NCI-H446 treated with DMSO at 0.1 percent for 48 hours (cell line): ENCODE data around the gene MNS1.
"Not testable (repeated sequence)": the region's sequence is repeated elsewhere in the genome, so short reads cannot be mapped to it uniquely, and the experiment has no call there.

Source experiments
- DNase-seq: peaks from one replicate; lab custom pipeline; 2025; lab: John Stamatoyannopoulos, UW

The MNS1 gene

DNA sequence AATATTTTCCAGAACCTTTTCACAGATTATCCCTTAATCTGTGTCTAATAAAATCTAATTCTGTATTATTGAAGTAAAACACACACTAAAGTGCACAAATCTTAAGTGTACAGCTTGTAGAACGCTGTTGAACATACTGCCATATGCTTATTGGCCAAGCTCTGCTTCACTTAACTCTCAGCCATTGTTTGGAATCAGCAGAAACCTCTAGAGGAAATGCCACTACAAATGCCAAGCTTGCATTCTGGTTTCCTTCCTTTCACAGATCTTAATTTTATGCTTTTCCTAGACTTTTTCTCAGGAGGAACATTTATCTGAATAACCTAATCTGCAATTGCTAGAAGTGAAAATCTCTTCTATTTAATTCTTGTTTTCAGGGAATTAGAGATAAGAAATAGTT is 10.1 kb downstream of the MNS1 start:
- no peak for DNase-seq

DNA sequence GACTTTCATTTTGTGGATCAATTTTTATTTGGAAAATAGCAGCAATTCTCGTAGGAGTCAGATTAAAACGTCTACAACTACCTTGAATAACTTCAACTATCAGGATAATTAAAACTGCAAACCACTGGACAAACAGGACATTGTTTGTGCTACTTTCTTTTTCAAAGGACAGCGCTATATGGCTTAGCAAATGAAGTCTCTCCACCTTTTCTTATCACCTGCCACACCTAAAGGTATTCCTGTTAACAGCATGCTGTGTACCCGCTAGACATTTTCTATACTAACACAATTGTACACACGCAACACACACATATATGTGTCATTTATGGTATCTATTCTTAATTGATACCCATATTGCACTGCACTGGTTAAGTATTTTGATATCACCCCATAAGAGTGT is 19.2 kb downstream of the MNS1 start:
- DNase-seq, result no peak

DNA sequence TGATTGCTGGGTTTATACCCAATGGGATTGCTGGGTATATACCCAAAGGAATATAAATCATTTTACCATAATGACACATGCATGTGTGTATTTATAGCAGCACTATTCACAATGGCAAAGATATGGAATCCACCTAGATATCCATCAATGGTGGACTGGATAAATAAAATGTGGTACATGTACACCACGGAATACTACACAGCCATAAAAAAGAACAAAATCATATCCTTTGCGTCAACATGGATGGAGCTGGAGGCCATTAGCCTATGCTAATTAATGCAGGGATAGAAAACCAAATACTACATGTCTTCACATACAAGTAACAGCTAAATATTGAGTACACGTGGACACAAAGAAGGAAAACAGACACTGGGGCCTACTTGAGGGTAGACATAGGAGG is 22.6 kb downstream of the MNS1 start:
- DNase-seq, result no peak

DNA sequence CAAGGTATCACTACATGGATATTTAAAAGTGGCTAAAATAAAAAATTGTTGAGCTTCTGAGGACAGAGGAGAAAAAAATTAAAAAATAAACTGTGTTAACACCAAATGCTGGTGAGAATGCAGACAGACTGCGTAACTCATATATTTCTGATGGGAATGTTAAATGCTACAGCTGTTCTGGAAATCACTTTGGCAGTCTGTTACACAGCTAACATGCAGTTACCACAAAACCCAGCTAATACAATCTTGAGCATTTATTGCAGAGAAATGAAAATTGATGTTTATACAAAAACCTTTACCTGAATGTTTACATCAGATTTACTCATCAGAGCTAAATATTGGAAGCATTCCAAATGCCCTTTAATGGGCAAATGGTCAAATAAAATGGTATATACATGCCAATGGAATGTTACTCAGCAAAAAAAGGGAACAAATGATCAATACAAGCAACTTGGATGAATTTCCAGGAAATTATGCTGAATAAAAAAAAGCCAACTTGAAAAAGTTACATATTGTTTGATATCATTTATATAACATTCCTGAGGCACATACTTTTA is 24.6 kb downstream of the MNS1 start:
- no peak for DNase-seq

DNA sequence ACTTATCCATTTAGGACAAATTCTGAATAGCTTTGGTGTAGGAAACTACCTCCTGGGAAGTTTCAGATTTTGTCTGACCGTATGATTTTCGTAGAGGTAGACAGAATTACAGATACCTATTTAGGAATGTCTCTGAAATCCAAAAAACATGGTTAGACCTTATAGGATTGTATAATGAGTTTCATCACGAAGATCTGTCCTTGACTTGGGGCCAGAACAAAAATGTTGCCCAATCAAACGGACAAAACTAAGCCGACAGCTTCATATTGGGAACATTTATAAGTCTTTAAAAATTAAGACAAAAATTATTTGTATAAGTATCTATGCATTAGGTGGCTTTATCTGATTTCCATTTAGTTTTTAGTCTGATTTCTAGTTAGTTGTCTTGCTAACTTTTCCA is 32.6 kb downstream of the MNS1 start:
- no peak for DNase-seq

DNA sequence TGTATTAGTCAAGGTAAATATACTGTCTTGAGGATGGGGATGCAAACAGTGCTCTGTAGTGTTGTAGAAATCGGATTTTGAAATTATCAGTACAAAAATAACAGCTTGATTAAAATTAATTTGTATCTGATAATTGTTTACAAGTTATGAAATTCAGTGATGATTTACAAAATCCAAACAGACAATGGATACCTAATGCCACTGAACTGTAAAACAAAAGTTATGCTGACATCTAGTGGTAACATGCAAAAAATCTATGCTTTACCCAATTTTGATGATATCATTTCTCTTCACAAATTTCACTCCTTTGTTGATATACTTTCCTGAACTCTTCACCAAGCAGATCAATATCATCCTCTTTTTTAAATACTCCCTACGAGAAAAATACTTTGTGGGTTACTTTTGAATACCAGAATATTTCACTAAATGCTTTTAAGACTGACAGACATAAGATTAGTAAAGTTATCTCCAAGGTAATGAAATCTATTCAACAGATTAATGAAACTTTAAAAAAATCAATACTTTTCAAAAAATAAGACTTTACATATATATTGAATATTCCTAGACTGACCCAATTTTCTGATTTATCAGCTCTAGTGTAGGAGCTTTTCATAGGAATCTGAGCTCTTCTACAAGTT is 36.0 kb downstream of the MNS1 start:
- peak; percentile 24 for DNase-seq

DNA sequence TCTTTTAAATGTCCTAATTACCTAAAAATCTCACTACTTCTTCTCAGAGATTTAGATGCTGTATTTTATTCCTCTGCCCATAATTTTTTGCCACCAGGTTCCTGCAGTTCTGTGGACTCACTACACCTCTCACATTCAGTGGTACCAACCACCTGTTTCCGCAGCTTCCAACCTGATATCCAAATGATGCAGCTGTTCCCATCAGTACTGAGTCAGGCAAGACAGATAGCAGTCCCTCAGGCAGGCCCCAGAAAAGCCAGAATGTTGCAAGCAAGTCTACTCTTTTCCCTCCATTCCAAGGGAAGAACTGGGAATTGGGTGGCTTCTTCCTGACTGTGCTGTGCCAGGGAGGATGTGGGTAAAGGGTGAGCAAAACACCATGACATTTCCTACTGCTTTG is 39.0 kb downstream of the MNS1 start:
- DNase-seq, result no peak

DNA sequence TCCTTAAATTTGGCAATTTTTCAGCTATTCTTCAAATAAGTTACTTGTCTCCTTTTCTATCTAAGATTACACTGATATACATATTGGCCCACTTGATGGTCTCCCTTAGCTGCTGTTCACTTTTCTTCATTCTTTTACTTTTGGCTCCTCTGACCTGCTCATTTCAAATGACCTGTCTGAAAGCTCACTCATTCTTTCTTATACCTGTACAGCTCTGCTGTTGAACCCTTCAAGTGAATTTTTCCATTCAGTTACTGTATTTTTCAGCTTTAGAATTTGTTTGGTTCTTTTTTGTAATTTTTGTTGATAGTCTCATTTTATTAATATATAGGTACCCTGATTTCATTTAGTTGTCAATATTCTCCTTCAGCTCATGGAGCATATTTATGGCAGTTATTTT is 39.7 kb downstream of the MNS1 start:
- no peak for DNase-seq

DNA sequence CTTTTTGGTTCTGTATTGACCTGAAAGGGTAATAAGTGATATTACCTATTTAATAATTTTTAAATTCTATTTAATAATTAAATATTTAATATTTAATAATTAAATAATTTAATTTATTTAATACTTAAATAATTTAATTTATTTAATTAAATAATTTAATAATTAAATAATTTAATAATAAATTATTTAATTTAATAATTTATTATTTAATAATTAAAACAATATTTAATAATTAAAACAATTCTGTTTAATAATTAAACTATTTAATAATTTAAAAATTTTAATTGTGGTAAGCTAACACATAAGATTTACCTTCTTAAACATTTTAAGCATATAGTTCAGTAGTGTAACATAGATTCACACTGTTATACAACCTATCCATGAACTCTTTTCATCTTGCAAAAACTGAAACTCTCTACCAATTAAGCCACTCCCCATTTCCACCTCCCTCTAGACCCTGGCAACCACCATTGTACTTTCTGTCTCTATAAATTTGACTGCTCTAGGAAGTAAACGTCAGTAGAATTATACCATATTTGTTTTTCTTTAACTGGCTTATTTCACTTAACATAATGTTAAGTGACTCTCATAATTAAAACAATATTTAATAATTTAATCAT is 51.7 kb downstream of the MNS1 start:
- not testable (repeated sequence) for DNase-seq

DNA sequence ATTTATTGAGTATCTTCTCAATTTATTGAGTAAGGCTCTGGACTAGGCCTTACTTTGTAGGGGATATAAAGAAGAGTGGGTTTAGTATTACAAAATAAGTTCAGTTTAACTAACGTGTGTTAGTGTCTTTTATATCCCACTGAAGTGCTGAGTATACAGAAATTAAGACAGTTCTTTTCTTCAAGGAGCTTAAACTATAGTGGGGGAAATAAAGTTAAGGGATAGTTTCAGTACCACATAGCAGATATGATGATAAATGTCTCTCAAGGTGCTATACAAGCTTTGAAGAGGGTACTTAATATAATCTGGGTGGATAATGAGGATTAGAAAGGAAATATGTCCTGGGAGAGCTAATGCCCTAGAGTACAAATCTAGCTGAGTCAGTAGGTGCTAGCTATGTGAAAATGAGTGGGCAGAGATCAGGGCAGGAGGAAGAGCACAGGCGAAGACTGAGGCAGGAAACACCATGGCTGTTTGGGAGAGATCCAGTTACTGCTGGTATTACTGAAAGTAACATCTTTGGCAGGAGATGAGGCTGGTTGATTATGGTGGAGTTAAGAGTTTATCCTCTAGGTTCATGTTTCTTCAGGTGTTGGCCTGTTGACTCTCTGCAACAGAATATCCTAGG is 53.7 kb downstream of the MNS1 start:
- no peak for DNase-seq

DNA sequence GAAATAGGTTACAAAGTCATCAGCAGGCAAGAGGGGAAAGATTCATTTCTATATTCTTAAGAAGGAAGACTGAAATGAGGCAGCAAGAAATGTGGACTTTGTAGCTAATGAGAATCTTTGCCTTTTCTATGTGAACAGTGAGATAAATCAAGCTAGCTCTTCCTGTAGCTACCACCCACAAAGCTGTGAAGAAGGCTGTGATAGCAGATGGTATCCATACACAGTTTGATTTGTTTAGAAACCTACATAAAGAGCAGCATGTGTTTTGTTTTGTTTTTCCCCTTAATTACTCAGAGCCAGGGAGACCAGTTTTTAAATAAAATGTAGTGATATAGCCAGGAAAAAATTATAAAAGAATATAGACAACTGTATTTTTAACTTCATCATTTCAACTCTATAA is 54.2 kb downstream of the MNS1 start:
- DNase-seq, result no peak

DNA sequence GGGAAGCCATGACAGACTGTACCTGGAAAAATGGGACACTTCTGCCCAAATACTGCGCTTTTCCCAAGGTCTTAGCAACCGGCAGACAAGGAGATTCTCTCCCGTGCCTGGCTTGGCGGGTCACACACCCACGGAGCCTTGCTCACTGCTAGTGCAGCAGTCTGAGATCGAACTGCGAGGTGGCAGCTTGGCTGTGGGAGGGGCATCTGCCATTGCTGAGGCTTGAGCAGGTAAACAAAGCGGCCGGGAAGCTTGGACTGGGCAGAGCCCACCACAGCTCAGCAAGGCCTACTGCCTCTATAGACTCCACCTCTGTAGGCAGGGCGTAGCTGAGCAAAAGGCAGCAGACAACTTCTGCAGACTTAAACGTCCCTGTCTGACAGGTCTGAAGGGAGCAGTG is 65.7 kb downstream of the MNS1 start:
- not testable (repeated sequence) for DNase-seq

DNA sequence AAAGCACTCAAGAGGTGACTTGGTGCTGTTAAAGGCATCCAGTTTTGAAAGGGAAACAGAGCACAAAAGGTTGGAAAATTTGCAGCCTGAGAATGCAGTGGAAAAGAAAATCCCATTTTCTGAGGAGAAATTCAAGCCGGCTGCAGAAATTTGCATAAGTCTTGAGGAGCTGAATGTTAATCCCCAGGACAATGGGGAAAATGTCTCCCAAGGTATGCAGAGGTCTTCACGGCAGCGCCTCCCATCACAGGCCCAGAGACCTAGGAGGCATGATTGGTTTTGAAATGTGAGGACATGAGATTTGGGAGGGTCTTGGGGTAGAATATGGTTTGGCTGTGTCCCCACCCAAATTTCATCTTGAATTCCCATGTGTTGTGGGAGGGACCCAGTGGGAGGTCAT is 67.6 kb downstream of the MNS1 start:
- DNase-seq, result not testable (repeated sequence)

DNA sequence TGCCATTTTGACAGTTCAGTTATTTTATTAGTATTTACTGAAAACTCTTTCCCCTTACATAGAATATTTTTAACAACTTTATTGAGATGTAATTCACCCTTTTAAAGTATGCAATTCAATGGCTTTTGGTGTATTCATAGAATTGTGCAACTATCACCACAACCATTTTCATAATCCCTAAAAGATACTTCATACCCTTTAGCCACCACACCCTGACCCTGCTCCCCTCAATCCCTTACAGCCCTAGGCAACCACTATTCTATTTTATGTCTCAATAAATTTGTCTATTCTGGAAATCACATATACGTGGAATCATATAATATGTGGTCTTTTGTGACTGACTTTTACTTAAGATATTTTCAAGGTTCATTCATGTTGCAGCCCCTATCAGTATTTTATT is 70.0 kb downstream of the MNS1 start:
- no peak for DNase-seq

DNA sequence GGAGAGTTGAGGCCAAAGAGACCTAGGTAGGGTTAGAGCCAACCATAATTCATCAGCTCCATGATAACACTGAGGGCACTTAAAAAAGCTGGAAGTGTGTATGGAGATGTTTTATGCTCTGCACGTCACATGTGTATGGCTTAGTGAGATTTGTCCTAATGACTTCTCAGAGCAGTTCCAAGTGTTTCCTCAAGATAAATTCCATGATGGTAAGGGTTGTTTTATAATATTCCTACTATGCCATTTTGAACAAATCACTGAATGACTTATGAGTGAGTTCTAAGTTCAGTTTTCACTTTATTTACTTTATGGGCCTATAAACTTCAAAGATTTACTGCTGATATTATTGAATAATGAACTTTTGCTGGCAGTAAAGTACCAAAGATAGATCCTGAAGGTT is 71.7 kb downstream of the MNS1 start:
- no peak for DNase-seq

DNA sequence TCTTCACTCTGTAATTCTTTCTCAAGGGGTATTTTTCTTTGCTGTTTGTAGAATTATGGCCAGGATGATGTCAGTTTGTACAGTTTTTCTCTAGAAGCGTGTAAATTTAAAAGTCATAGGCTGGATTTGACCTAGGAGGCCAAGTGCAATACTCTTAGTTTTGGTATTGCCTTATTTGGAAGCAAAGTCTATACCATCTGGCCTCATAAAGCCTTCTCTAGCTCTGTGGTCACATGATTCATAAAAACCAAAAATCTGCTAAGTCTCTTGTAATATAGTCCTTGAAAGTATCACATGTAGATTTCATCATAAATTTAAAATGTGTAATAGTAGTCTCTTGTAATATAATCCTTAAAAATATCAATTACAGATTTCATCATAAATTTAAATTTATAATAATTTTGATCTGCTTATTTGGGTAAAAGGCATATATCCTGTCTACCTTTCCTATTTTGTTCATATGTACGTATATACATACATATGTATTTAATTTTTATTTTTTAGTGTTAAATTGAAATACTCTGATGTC is 74.1 kb downstream of the MNS1 start:
- DNase-seq, result no peak

DNA sequence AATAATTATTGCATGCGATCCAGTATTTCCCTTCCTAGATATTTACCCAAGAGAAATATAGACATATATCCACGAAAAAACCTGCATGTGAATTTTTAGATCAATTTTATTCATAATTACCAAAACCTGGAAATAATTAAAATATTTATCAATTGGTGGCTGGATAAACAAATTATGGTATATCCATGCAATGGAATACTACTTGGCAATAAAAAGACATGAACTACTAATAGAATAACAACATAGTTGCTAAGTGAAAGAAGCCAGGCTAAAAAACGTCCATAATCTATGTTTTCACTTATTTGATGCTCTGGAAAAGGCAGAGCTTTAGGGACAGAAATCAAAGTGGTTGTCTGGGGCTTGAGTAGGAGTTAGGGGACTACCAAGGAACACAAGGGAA is 79.0 kb downstream of the MNS1 start:
- DNase-seq, result no peak

DNA sequence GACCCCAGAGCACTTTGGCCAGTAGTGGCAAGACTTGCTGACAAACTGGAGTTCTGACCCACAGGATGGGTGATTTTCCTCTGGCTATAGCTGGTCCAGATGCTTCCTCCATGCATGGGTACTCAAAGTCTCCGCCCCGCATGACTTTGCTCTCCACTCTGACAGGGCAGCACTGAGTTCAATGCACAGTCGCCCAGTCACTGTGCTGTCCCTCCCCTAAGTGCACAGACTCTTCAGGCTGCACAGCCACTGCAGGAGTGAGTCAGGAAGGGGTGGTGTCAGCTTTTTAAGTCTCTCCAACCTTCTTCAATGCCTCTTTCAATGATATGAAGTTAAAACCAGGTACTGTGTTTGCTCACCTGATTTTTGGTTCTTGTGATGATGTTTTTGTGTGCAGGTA is 81.9 kb downstream of the MNS1 start:
- no peak for DNase-seq
